Measurements from ENCODE around the gene ATP9A. TPM values are rescaled to one million over a fixed set of nuclear protein-coding genes. Genes with fewer than 3 reads are reported as not detected.

The ATP9A gene
- total RNA-seq, 1 experiment from 2014 or later: 7.3 TPM

DNA sequence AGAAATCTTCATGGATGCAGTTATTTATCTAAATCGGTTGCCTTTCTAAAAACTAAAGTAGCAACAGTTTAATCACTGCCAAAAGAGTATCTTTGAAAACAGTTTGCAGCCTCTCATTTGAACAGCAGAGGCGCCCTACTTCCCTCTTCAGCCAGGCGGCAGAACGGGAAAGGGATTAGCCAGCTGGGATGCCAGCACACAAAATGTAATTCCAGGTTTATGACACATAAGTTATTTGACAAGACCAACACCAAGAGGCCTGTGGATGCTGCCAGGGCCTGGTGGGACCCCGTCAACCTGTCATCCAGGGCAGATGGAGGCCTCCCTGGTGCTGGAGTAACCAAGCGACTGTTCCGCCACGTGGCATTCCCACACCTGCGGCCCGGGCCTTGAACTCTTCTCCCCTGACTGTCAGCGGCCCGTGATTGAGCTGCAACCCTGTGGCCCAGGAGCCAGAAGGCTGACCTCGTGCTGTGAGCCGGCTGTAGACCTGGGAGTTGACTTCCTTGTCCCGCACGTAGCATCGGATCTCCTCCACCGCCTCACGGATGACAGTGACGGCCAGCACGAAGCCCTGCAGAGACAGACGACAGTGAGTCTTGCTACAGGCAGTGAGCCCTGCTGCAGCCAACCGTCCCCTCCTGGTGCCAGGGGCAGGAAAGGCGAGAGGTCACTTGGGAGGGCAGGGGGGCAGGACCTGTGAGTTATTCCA lies 55.5 kb downstream of the ATP9A start:
- intact Hi-C loops (cut with micrococcal nuclease): no loop called here
- BruUV-seq (replicated peaks): no TSS peak
- DNase-seq (ENCODE audit: unreplicated experiment): peak; percentile 23
- TF ChIP-seq, protein P1, sequence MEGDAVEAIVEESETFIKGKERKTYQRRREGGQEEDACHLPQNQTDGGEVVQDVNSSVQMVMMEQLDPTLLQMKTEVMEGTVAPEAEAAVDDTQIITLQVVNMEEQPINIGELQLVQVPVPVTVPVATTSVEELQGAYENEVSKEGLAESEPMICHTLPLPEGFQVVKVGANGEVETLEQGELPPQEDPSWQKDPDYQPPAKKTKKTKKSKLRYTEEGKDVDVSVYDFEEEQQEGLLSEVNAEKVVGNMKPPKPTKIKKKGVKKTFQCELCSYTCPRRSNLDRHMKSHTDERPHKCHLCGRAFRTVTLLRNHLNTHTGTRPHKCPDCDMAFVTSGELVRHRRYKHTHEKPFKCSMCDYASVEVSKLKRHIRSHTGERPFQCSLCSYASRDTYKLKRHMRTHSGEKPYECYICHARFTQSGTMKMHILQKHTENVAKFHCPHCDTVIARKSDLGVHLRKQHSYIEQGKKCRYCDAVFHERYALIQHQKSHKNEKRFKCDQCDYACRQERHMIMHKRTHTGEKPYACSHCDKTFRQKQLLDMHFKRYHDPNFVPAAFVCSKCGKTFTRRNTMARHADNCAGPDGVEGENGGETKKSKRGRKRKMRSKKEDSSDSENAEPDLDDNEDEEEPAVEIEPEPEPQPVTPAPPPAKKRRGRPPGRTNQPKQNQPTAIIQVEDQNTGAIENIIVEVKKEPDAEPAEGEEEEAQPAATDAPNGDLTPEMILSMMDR (IDR thresholded peaks at IDR 0.05; ENCODE audit: unreplicated experiment): no peak
- Mint-ChIP-seq H3K27ac (ENCODE audit: low read depth, unreplicated experiment) (no peak overlapping the region), H3K9me3 (ENCODE audit: unreplicated experiment) (no peaks in the 10 kb centered on the region), H3K27me3 (ENCODE audit: insufficient read depth, unreplicated experiment) (no peaks in the 10 kb centered on the region), H3K4me3 (ENCODE audit: unreplicated experiment) (no peak overlapping the region), H3K36me3 (ENCODE audit: insufficient read depth, unreplicated experiment) (no peaks in the 10 kb centered on the region), H3K4me1 (ENCODE audit: insufficient read depth, unreplicated experiment) (no peaks in the 10 kb centered on the region)
- ChIA-PET POLR2A (no interaction called here), CTCF (interaction anchor here (0.7 to 1.3 kb wide), 2 partner anchors 12 to 359 kb away, joined by 3 to 7 read pairs; no protein-coding TSS in a partner anchor)

DNA sequence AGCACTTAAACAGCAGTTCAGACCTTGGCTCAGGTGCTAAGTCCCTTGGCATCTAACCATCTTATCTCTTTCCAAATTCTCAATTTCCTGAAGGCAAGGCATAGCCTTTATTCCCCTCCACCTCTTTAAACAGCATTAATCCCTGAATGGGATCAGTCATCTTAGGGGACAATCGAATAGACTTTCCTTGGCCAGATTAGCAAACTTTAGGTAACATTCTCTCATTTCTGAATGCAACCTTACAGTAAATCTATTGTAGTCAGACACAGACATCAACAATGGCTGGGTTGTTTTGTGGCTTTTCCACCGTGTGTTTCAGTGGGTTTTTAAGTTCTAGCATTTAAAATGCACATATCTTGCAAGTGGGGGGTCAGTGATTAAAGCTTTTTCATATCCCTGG lies 56.8 kb downstream of the ATP9A start:
- Mint-ChIP-seq H3K4me1 (ENCODE audit: insufficient read depth, unreplicated experiment) (no peaks in the 10 kb centered on the region), H3K36me3 (ENCODE audit: insufficient read depth, unreplicated experiment) (no peaks in the 10 kb centered on the region), H3K9me3 (ENCODE audit: unreplicated experiment) (no peaks in the 10 kb centered on the region), H3K27ac (ENCODE audit: low read depth, unreplicated experiment) (no peak overlapping the region), H3K4me3 (ENCODE audit: unreplicated experiment) (no peak overlapping the region), H3K27me3 (ENCODE audit: insufficient read depth, unreplicated experiment) (no peaks in the 10 kb centered on the region)
- POLR2A ChIA-PET: interaction anchor here (0.7 kb wide), 1 partner anchor 370 kb away, joined by 3 read pairs; no protein-coding TSS in a partner anchor
- TF ChIP-seq, protein P1 (IDR thresholded peaks at IDR 0.05; ENCODE audit: unreplicated experiment): no peak
- intact Hi-C loops (cut with micrococcal nuclease): no loop called here
- CTCF ChIA-PET: interaction anchor here (0.6 to 1.3 kb wide), 3 partner anchors 10 to 417 kb away, joined by 3 to 7 read pairs (median 3); no protein-coding TSS in a partner anchor
- no peak for DNase-seq (ENCODE audit: unreplicated experiment)
- BruUV-seq (replicated peaks): no TSS peak

DNA sequence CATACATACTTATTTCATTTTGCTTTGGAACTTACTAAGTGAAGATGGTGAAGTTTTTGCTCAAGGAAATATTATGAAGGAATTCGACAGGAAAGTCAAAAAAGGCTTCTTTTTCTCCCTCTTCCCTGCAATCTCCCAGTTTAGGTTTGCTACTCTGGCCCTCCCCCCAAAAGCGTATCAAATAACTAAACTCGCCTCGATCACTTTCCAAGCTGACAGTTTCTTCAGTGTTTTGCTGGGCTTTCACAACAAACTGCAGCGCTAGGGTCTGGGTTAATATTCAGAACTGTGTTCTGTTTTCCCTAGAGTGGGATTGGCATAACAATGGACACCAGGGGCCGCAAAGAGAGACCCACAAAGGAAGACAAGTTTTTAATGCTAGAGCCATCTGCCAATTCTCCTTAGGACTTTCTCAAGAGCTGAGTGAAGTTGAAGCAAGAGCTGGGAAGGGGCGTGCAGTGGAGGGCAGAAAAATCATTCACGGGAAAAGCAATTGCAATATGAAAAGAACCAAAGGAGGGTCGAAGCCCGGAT lies 57.8 kb downstream of the ATP9A start:
- H3K27me3 Mint-ChIP-seq (ENCODE audit: insufficient read depth, unreplicated experiment): no peaks in the 10 kb centered on the region
- DNase-seq (ENCODE audit: unreplicated experiment): no peak
- H3K4me1 Mint-ChIP-seq (ENCODE audit: insufficient read depth, unreplicated experiment): no peaks in the 10 kb centered on the region
- TF ChIP-seq, protein P1 (IDR thresholded peaks at IDR 0.05; ENCODE audit: unreplicated experiment): no peak
- BruUV-seq (replicated peaks): no TSS peak
- ChIA-PET CTCF (interaction anchor here (0.7 to 1.0 kb wide), 3 partner anchors 9 to 415 kb away, joined by 3 to 4 read pairs (median 3); no protein-coding TSS in a partner anchor), POLR2A (interaction anchor here (0.6 kb wide), 1 partner anchor 14 kb away, joined by 3 read pairs; no protein-coding TSS in a partner anchor)
- no peaks in the 10 kb centered on the region for H3K36me3 Mint-ChIP-seq (ENCODE audit: insufficient read depth, unreplicated experiment)
- no peak overlapping the region for H3K27ac Mint-ChIP-seq (ENCODE audit: low read depth, unreplicated experiment)
- intact Hi-C loops (cut with micrococcal nuclease): no loop called here
- no peaks in the 10 kb centered on the region for H3K9me3 Mint-ChIP-seq (ENCODE audit: unreplicated experiment)
- no peak overlapping the region for H3K4me3 Mint-ChIP-seq (ENCODE audit: unreplicated experiment)

DNA sequence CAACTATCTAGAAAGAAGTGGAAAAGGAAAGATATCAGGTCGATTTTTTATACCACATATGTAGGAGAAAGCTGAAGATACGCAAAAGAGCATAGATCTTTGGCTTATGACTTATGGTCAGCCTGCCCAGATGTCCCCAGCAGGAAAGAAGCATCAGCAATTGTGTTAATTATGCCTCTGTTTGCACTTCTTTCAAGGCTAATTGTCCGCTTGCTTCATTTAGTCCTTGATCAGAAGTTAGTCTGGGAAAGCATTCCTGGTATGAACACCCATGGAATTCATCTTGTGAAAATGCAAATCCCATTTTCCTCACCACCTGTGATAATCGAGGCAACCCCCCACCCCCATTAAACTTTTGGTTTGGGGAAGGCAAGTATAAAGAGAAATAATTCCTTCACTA lies 62.8 kb downstream of the ATP9A start:
- POLR2A ChIA-PET: no interaction called here
- Mint-ChIP-seq H3K36me3 (ENCODE audit: insufficient read depth, unreplicated experiment) (no peaks in the 10 kb centered on the region), H3K27ac (ENCODE audit: low read depth, unreplicated experiment) (no peak overlapping the region), H3K4me1 (ENCODE audit: insufficient read depth, unreplicated experiment) (no peaks in the 10 kb centered on the region), H3K9me3 (ENCODE audit: unreplicated experiment) (no peaks in the 10 kb centered on the region), H3K27me3 (ENCODE audit: insufficient read depth, unreplicated experiment) (no peaks in the 10 kb centered on the region), H3K4me3 (ENCODE audit: unreplicated experiment) (no peak overlapping the region)
- DNase-seq (ENCODE audit: unreplicated experiment): no peak
- TF ChIP-seq, protein P1 (IDR thresholded peaks at IDR 0.05; ENCODE audit: unreplicated experiment): no peak
- BruUV-seq (replicated peaks): no TSS peak
- CTCF ChIA-PET: no interaction called here
- intact Hi-C loops (cut with micrococcal nuclease): loop anchor here (10.0 kb wide), 1 partner anchor 259 kb away; no protein-coding TSS in a partner anchor

Measured in MCF 10A (cell line).